Loucy (cell line): ENCODE results near the gene KLF9.

Source experiments
- CTCF ChIP-seq: fragments of 200-600 bp; sonication (generic); conservative IDR thresholded peaks from 2 replicates; pipeline ENCODE4 v1.5.1; 2014; ENCODE audit warnings: mild to moderate bottlenecking, antibody characterized with exemption, low read length
- EZH2phosphoT487 ChIP-seq: fragments of 200-600 bp; IDR thresholded peaks from 2 replicates; pipeline ENCODE4 v1.6.1; 2018; ENCODE audit warnings: antibody characterized with exemption, mild to moderate bottlenecking, moderate library complexity, borderline replicate concordance

- peak; percentile 58 for TF ChIP-seq CTCF
- TF ChIP-seq EZH2phosphoT487 = no peak
Observed at GRCh38 chr9:70352802-70353201, 61.7 kb downstream of the KLF9 start.
